MM.1S (cell line): Measurements from ENCODE around the gene TMEM219.

Source experiments
- CTCF ChIP-seq: fragments of 300-600 bp; sonication (generic); IDR thresholded peaks from 2 replicates; pipeline ENCODE4 v1.5.1; 2016; ENCODE audit warnings: antibody characterized with exemption, low read length, mixed read lengths
- EZH2 ChIP-seq: fragments of 300-600 bp; sonication (generic); optimal IDR thresholded peaks from 2 replicates; pipeline ENCODE3; 2017; ENCODE audit warnings: low read depth, mild to moderate bottlenecking, antibody characterized with exemption, low read length, mixed read lengths

GRCh38 chr16:29990883-29991570 lies 29.1 kb downstream of the TMEM219 start:
- TF ChIP-seq CTCF (no peak), EZH2 (no peak)
